SK-N-SH treated with all-trans-retinoic acid at 6 μM for 48 hours (cell line): ENCODE measurements around the gene CHRNB2.

Source experiments
- POU6F1 ChIP-seq: fragments of 250-450 bp; sonication (Bioruptor Pico); IDR thresholded peaks from 2 replicates; pipeline ENCODE4 v1.8.0; 2021; ENCODE audit warnings: low read depth, mild to moderate bottlenecking, moderate library complexity, borderline replicate concordance
- ZC3H10 ChIP-seq: fragments of 250-450 bp; sonication (Bioruptor Pico); IDR thresholded peaks from 2 replicates; pipeline ENCODE4 v1.5.1; 2021; ENCODE audit warnings: mild to moderate bottlenecking, moderate library complexity
- TF ChIP-seq, protein P1 (sequence below): fragments of 250-450 bp; sonication (Bioruptor Pico); IDR thresholded peaks from 2 replicates; pipeline ENCODE4 v1.8.0; 2020; ENCODE audit warnings: mild to moderate bottlenecking, moderate library complexity, borderline replicate concordance

DNA sequence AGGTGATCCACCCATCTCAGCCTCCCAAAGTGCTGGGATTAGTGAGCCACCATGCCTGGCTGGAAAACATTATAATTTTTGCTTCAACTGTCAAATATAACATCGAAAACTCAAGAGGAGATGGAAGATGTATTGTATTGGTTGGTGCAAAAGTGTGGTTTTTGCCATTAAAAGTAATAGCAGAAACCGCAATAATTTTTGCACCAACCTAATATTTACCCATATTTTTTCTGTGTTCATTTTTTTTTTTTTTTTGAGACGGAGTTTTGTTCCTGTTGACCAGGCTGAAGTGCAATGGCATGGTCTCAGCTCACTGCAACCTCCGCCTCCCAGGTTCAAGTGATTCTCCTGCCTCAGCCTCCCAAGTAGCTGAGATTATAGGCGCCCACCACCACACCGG lies 38.3 kb upstream of the CHRNB2 start:
- TF ChIP-seq, protein P1, sequence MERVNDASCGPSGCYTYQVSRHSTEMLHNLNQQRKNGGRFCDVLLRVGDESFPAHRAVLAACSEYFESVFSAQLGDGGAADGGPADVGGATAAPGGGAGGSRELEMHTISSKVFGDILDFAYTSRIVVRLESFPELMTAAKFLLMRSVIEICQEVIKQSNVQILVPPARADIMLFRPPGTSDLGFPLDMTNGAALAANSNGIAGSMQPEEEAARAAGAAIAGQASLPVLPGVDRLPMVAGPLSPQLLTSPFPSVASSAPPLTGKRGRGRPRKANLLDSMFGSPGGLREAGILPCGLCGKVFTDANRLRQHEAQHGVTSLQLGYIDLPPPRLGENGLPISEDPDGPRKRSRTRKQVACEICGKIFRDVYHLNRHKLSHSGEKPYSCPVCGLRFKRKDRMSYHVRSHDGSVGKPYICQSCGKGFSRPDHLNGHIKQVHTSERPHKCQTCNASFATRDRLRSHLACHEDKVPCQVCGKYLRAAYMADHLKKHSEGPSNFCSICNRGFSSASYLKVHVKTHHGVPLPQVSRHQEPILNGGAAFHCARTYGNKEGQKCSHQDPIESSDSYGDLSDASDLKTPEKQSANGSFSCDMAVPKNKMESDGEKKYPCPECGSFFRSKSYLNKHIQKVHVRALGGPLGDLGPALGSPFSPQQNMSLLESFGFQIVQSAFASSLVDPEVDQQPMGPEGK (CRISPR knock-in tag) = no peak
- TF ChIP-seq ZC3H10 (CRISPR knock-in tag) = no peak
- no peak for TF ChIP-seq POU6F1 (CRISPR knock-in tag)
